GM19463 (cell line): ENCODE data around the gene HPCAL1.

ENCODE experiments used
- ATAC-seq: cut with Tn5 transposase; IDR thresholded peaks from one replicate; pipeline ENCODE4 v1.9.1; 2021; ENCODE audit warnings: mild to moderate bottlenecking, moderate library complexity; ENCODE audit not compliant: unreplicated experiment

The HPCAL1 gene

GRCh38 chr2:10415048-10415447 lies 112.3 kb downstream of the HPCAL1 start:
- no peak for ATAC-seq

- ATAC-seq = no peak
These were observed 112.9 kb downstream of the HPCAL1 start for GRCh38 chr2:10415640-10416039.

- ATAC-seq = no peak
These were observed 115.0 kb downstream of the HPCAL1 start for GRCh38 chr2:10417551-10418335.

- no peak for ATAC-seq
These were observed 117.0 kb downstream of the HPCAL1 start for GRCh38 chr2:10419553-10420257.

- no peak for ATAC-seq
These were observed 119.5 kb downstream of the HPCAL1 start for GRCh38 chr2:10422251-10422650.

GRCh38 chr2:10422732-10423399 lies 120.2 kb downstream of the HPCAL1 start:
- ATAC-seq = no peak

DNA sequence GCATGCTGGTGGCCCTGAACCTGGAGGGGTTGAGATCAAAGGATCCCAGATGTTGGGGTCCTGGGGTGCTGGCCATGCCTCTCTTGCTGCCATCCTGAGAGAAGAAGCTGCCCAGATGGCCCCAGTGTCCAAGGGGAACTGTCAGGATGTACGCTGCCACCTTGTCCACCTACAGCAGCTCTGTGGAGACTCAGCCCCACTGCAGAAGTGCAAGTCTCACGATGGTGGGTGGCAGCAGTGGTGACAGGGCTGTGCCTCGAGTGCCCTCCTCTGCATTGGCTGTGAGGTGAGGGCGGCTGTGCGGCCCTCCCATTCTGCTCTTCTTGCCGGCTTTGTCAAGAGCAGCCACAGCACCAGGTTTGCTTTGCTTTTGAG lies 120.7 kb downstream of the HPCAL1 start:
- ATAC-seq = no peak

DNA sequence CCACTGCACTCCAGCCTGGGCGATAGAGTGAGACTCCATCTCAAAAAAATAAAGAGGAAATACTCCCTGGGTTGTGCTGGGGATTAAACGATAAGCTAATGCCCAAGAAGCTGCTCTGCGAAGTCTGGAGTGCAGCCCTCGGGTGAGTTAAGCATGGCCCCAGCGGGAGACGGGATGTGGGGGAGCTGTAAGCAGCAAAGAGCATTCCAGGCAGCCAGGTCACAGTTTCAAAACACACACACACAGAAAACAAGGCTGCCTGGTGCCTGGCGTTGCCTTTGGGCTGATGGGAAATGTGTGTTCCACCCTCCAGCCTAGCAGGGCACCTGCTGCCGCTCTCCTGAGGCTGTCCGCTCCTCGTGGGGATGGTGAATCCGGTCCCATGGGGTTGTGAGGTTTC lies 121.3 kb downstream of the HPCAL1 start:
- no peak for ATAC-seq

- ATAC-seq = no peak
These were observed 122.3 kb downstream of the HPCAL1 start for GRCh38 chr2:10424916-10425505.

DNA sequence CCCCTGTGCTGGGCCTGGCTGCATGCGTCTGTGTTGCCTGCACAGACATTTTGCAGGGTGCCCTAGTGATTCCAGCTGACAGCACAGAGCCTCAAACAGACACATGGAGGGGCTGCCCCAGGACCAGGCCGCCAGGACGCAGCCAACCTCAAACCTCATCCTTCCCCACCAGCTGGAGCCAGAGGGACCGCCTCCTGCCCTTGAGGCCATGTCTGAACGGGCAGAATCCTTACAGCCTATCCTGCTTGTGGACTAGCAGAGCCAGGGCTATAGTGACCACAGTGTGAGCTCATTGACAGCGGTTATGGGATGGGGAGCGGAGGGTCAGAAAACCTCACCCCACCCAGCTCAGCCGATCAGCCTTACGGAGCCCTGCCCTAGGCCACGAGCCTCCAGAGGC lies 123.0 kb downstream of the HPCAL1 start:
- ATAC-seq = no peak

GRCh38 chr2:10426726-10427617 lies 124.3 kb downstream of the HPCAL1 start:
- ATAC-seq = no peak

GRCh38 chr2:10427618-10427949 lies 124.9 kb downstream of the HPCAL1 start:
- ATAC-seq = no peak

DNA sequence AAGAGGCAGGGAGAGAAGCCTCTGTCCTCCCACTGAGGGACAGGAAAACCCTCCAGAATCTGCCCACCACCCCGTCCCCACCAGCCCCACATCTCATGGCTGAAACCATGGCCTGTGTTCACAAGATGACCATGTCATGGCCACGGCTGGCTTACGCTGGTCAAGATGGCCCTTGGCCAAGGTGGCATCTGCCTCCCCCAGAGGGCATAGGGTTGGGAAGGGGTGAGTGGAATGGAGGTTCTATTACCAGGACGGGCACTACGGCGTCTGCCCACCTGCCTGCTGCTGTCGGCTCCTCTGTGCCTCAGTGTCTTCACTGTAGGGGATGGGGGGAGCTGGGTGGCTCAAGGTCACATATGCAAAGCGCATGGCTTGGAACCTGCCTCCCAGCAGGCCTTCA lies 125.7 kb downstream of the HPCAL1 start:
- ATAC-seq = no peak

DNA sequence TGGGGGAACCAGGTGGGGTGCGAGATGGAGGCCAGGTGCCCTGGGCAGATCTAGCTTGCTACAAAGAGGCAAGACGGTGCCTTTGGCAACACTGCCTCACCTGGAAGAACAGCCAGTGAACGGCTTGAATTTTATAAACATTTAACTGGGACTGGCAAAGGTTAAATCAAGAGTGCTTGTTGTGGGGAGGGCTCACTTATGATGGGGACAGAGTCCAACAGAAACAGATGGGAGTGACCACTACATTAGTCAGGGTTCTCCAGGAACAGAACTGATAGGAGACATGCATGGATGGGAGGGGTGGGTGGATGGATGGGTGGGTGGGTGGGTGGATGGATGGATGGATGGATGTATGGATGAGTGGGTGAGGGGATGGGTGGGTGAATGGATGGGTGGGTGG lies 126.2 kb downstream of the HPCAL1 start:
- no peak for ATAC-seq

DNA sequence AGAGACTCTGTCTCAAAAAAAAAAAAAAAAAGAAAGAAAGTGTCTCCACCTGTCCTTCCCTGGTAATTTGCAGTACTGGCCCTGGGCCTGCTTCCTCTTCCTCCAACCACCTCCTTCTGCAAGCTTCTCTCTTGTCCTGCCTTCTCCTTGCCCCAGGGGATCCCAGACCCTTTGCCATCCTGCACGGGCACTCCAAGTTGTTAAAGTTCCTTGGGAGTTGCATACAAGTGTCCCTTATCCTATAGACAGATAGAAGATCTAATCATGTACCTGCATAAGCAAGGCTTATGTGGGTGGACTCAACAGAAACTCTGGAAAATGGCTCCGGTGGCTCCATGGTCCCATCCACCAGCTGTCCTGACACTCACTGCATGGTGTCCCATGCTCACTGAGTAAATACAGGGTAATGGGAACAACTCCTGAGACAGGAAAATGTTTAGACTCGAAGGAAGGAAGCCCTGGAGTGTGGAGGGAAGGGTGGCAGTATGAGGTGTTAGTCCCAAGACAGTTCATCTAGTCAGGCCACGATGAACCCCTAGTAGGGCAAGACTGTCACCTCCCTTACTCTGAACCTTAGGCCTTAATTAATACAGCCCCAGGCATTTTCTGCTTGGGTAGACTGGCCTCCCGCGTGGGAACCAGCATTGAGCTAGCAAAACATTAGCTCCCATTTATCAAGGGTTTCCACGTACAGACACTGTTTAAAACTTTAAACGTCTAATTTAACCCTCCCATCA lies 128.3 kb downstream of the HPCAL1 start:
- no peak for ATAC-seq

GRCh38 chr2:10431797-10432196 lies 129.1 kb downstream of the HPCAL1 start:
- ATAC-seq = no peak

- ATAC-seq = no peak
These were observed 129.8 kb downstream of the HPCAL1 start for GRCh38 chr2:10432311-10433181.

DNA sequence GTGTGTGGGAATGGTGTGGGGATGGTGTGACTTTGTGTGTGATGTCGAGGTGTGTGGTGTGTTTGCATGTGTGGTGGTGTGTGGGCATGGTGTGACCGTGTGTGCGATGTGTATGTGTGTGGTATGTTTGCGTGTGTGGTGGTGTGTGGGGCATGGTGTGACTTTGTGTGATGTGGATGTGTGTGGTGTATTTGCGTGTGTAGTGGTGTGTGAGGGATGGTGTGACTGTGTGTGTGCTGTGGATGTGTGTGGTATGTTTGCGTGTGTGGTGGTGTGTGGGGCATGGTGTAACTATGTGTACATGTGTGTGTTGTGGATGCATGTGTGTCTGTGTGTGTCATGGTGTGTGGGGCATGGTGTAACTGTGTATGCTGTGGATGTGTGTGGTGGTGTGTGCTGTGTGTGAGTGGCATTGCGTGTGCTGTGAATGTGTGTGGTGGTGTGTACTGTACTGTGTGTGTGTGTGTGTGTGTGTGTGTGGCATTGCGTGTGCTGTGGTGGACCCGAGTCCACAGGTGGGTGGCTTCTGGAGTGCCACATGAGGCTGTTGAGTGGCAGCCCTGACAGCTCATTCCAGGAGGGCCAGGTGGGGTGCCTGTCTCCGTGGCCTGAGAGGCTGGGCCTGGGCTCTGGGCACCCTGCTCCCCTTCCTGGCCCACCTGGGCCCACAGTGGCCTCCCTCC lies 130.7 kb downstream of the HPCAL1 start:
- ATAC-seq = no peak
